Muscle of leg (tissue), 11 donors: Measurements from ENCODE around the gene SLC30A5. TPM values are rescaled to one million over a fixed set of nuclear protein-coding genes. Genes with fewer than 3 reads are reported as not detected.
"Not testable (repeated sequence)": the region's sequence is repeated elsewhere in the genome, so short reads cannot be mapped to it uniquely, and the experiment has no call there.

Experiments
- DNase-seq: peaks from one replicate; pipeline ENCODE4 v3.0.0; 2013
- H3K27ac ChIP-seq: one replicate; pipeline ENCODE4 v1.5.1; 2013; ENCODE audit warnings: mild to moderate bottlenecking, low read length, control low read depth
- H3K27me3 ChIP-seq: one replicate; pipeline ENCODE4 v1.6.1; 2013; ENCODE audit warnings: low read length; ENCODE audit not compliant: control insufficient read depth, insufficient read depth
- H3K36me3 ChIP-seq: one replicate; pipeline ENCODE4 v1.6.1; 2013; ENCODE audit warnings: low read length; ENCODE audit not compliant: control insufficient read depth, insufficient read depth
- H3K4me1 ChIP-seq: one replicate; pipeline ENCODE4 v1.6.1; 2013; ENCODE audit warnings: low read length; ENCODE audit not compliant: control insufficient read depth, insufficient read depth
- H3K4me3 ChIP-seq: one replicate; pipeline ENCODE4 v1.5.1; 2013; ENCODE audit warnings: low read length, control low read depth
- H3K9me3 ChIP-seq: replicated peaks from 2 replicates; pipeline ENCODE4 v1.6.1; 2013; ENCODE audit warnings: low read depth, low read length; ENCODE audit not compliant: control insufficient read depth
- WGBS: methylation state at CpG from one replicate; pipeline ENCODE4 v1.1.5; 2013; ENCODE audit warnings: missing lambda C conversion rate; ENCODE audit not compliant: insufficient coverage; 5-methylcytosine and 5-hydroxymethylcytosine counted together
- polyA plus RNA-seq, 8 donors: library from polyadenylated mRNA; unstranded; fragments of 120-200 nt; gene quantifications; one replicate each; pipeline versions ENCODE4 v1.2.1 to v1.2.3, GENCODE V29; 2013; ENCODE audit warnings: inconsistent platforms in 1 of 8, low replicate concordance in 1 of 8; ENCODE audit not compliant: insufficient read length in 8 of 8, insufficient read depth in 1 of 8
- total RNA-seq: library from RNA; stranded (reverse); fragments of 120-200 nt; gene quantifications from one replicate; pipeline ENCODE4 v1.2.4, GENCODE V29; 2013

Gene SLC30A5
- total and polyA plus RNA-seq, 9 donors, result 35.0 to 60.4 (median 42.7) TPM

- no peak for DNase-seq
- Histone ChIP-seq H3K36me3 (no peaks in the 10 kb centered on the region), H3K4me1 (no peaks in the 10 kb centered on the region), H3K4me3 (no peak overlapping the region), H3K9me3 (no peaks in the 10 kb centered on the region), H3K27ac (no peak overlapping the region), H3K27me3 (no peaks in the 10 kb centered on the region)
- 87% methylated on average over 31 of the region's 32 CpGs for WGBS
Observed at GRCh38 chr5:69074664-69075521, 18.9 kb upstream of the SLC30A5 start.

- no peak for DNase-seq
- WGBS, result 78% methylated on average over 11 of the region's 14 CpGs
- no peak overlapping the region for H3K27ac ChIP-seq
- H3K4me3 ChIP-seq, result no peak overlapping the region
- no peaks in the 10 kb centered on the region for H3K36me3 ChIP-seq
- H3K9me3 ChIP-seq, result no peaks in the 10 kb centered on the region
- no peaks in the 10 kb centered on the region for H3K4me1 ChIP-seq
- H3K27me3 ChIP-seq, result no peaks in the 10 kb centered on the region
Observed at GRCh38 chr5:69075522-69076179, 18.2 kb upstream of the SLC30A5 start.

GRCh38 chr5:69078921-69079540, 14.8 kb upstream of the SLC30A5 start:
- Histone ChIP-seq H3K4me3 (no peak overlapping the region), H3K36me3 (no peaks in the 10 kb centered on the region), H3K27ac (no peak overlapping the region), H3K9me3 (no peaks in the 10 kb centered on the region), H3K4me1 (no peaks in the 10 kb centered on the region), H3K27me3 (no peaks in the 10 kb centered on the region)
- DNase-seq, result no peak
- 80% methylated on average over 1 of the region's 2 CpGs for WGBS

GRCh38 chr5:69079556-69079955, 14.3 kb upstream of the SLC30A5 start:
- H3K9me3 ChIP-seq, result no peaks in the 10 kb centered on the region
- H3K36me3 ChIP-seq, result no peaks in the 10 kb centered on the region
- no peak overlapping the region for H3K4me3 ChIP-seq
- DNase-seq, result no peak
- H3K27ac ChIP-seq, result no peak overlapping the region
- 81% methylated on average over 2 of the region's 6 CpGs for WGBS
- H3K27me3 ChIP-seq, result no peaks in the 10 kb centered on the region
- no peaks in the 10 kb centered on the region for H3K4me1 ChIP-seq

GRCh38 chr5:69083412-69083811, 10.4 kb upstream of the SLC30A5 start:
- Histone ChIP-seq H3K36me3 (no peaks in the 10 kb centered on the region), H3K9me3 (no peaks in the 10 kb centered on the region)

GRCh38 chr5:69084195-69084594, 9.6 kb upstream of the SLC30A5 start:
- Histone ChIP-seq H3K9me3 (no peaks in the 10 kb centered on the region), H3K27ac (no peak overlapping the region), H3K27me3 (no peaks in the 10 kb centered on the region), H3K4me3 (no peak overlapping the region), H3K36me3 (no peaks in the 10 kb centered on the region), H3K4me1 (no peaks in the 10 kb centered on the region)
- DNase-seq, result no peak
- 34% methylated on average over 3 of the region's 3 CpGs for WGBS

More at GRCh38 chr5:69083412-69083811, 10.4 kb upstream of the SLC30A5 start:
- Histone ChIP-seq H3K4me3 (no peak overlapping the region), H3K4me1 (no peaks in the 10 kb centered on the region), H3K27me3 (no peaks in the 10 kb centered on the region), H3K27ac (no peak overlapping the region)
- DNase-seq, result no peak

GRCh38 chr5:69084903-69085302, 8.9 kb upstream of the SLC30A5 start:
- WGBS, result 71% methylated on average over 2 of the region's 2 CpGs
- Histone ChIP-seq H3K27me3 (no peaks in the 10 kb centered on the region), H3K36me3 (no peaks in the 10 kb centered on the region)

GRCh38 chr5:69086206-69086605, 7.6 kb upstream of the SLC30A5 start:
- Histone ChIP-seq H3K27me3 (no peaks in the 10 kb centered on the region), H3K9me3 (no peaks in the 10 kb centered on the region), H3K27ac (no peak overlapping the region), H3K36me3 (no peaks in the 10 kb centered on the region), H3K4me3 (no peak overlapping the region), H3K4me1 (no peaks in the 10 kb centered on the region)
- no peak for DNase-seq
- 69% methylated on average over 5 of the region's 5 CpGs for WGBS

More at GRCh38 chr5:69084903-69085302, 8.9 kb upstream of the SLC30A5 start:
- H3K4me3 ChIP-seq, result no peak overlapping the region
- H3K9me3 ChIP-seq, result no peaks in the 10 kb centered on the region
- H3K4me1 ChIP-seq, result no peaks in the 10 kb centered on the region
- DNase-seq, result no peak
- H3K27ac ChIP-seq, result no peak overlapping the region

GRCh38 chr5:69088006-69088405, 5.8 kb upstream of the SLC30A5 start:
- H3K9me3 ChIP-seq, H3K4me1 ChIP-seq, H3K27ac ChIP-seq, DNase-seq, H3K4me3 ChIP-seq, H3K27me3 ChIP-seq, H3K36me3 ChIP-seq: not testable (repeated sequence)
- 80% methylated on average over 1 of the region's 7 CpGs for WGBS

- no peak overlapping the region for H3K27ac ChIP-seq
- peaks cover 2% of the 10 kb centered on the region for H3K4me1 ChIP-seq
- H3K36me3 ChIP-seq, result no peaks in the 10 kb centered on the region
- no peaks in the 10 kb centered on the region for H3K9me3 ChIP-seq
- no CpG with 5 or more reads among the region's 3 CpGs for WGBS
- no peak overlapping the region for H3K4me3 ChIP-seq
- no peak for DNase-seq
- H3K27me3 ChIP-seq, result no peaks in the 10 kb centered on the region
Observed at GRCh38 chr5:69090158-69090557, 3.7 kb upstream of the SLC30A5 start.
